Inferior parietal cortex (tissue), 1 donor: Measurements from ENCODE around the gene DBX1.

Experiments
- DNase-seq: peaks from one replicate; pipeline ENCODE4 v3.0.0-alpha.2; 2016; ENCODE audit errors: extremely low spot score

DBX1 gene

DNA sequence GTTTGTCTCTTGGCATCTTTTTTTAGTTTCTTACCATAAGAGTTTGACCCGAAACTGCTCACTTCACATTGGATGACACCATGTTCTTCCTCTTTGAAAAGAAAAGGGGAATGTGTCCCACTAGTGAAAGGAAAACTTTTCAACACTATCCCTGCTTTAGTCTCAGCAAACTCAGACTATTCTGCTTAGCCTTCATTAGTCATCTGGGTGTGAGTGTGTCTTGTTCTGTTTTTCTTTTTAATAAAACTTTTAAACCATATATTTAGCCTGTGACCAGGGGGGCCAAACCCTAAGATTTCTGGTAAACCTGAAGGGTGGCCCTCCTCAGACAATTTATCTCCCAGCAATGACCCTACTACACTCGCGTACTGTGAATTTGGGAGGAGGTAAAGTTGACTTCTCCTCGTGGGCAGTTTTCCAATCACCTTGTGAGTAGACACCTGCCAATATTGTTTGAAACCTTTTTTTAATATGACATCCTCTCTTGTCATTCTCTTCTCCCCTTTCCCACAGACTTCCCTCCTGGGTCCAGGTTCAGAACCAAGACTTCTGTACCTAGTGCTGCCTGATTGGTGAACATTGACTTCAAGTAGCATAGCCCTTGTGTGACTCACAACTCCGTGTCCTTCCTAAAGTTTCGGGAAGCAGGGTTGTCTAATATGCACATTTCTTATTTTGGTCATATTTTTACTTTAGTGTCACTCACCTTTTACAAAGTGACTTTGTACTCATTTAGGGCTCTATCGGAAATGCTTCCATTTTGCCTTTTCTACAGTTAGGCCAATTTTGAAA is 39.9 kb downstream of the DBX1 start:
- no peak for DNase-seq

DNA sequence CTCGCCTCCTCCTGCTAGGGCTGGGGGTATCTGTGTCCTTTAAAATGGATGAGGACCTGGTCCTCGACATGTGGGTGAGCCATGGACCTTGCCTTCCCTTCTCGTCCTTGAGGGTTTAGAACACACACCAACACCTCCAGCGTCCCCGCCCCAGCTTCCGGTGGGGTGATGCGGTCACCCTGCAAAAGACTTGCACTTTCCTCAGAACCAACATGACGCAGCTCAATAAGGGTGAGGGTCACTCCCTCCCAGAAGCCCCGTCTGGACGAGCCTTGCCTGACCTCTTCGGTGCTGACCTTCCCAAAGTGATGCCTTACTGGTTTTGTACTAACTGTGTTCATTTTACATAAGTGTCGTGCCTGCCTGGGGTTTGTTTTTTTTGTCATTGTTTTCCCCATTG is 41.0 kb downstream of the DBX1 start:
- no peak for DNase-seq

DNA sequence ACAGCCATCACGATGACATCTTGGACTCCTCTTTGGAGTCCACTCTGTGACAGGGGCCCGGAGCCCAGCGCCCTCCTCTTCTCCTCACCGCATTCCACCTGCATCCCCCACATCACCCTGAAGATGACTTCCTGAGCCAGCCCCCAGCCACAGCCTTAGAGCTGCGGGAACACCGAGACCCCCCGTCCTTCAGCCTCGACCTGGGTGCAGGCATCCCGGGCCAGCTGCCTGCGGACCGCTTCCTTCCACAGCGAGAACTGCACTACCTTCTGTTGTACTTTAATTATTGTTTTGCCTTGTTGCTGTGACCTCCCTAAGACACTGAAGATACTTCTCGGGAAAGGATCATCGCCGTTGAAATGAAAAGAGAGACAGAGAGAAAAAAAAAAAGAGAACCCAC is 42.1 kb downstream of the DBX1 start:
- no peak for DNase-seq

DNA sequence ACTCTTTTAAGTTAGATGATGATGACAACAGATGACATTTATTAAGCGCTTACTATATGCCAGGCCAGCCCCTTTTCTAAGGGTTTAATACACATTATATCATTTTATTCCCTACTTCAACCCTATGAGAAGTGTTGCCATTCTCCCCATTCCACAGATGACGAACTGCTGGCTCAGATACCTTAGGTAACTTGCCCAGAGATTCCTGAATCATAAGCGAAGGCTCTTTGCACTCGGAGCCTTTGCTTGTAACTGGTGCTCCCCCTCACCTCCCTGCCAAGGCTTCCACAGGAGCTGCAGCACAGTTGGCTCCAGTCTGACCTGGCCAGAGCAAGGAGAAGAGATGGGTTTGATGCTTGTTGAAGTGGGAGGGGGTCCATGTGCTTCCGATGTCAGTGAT is 43.0 kb downstream of the DBX1 start:
- DNase-seq, result no peak

DNA sequence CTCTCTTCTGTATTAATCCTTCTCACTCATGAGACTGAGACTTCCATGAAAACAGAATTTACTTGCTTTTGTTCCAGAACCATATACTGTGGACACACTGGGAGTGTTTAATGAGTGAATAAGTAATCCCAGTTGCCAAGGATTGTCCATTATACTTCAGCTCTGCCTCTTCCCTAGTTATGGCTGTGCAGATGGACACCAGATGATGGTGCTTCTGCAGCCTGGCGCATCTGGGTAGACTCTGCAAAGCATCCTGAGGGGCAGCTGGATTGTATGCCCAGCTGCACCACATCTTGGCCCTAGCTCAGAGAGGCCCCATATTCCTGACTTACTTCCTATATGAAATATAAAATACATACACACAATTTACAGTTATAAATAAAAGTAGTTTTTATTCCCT is 43.5 kb downstream of the DBX1 start:
- DNase-seq, result no peak

DNA sequence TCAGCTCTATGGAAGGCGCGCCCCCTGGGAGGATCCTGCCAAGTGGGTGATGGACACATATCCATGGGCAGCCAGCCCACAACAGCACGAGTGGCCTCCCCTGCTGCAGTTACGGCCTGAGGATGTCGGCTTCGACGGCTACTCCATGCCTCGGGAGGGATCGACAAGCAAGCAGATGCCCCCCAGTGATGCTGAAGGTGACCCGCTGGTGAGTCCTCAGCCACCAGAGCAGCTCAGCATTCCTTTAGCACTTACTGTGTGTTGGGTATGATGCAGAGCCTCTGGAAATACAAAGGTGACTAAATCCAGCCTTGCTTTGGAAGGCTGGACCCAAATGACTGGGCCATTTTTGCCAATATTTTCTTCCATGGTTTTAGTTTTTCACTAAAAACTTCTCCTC is 45.7 kb downstream of the DBX1 start:
- DNase-seq, result no peak

DNA sequence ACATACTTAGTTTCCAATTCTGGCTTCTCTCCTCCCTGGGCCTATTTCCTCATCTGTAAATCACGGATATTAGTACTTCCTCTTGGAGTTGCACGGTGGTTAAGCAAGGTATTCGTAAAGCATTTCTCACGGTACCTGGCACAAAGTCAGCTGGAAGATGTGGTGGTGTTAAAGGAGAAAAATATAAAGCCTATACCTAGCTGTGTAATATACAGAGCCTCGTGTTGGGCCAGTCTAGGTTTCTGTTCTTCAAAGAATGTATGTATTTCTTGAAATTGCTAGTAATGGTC is 47.2 kb downstream of the DBX1 start:
- no peak for DNase-seq

DNA sequence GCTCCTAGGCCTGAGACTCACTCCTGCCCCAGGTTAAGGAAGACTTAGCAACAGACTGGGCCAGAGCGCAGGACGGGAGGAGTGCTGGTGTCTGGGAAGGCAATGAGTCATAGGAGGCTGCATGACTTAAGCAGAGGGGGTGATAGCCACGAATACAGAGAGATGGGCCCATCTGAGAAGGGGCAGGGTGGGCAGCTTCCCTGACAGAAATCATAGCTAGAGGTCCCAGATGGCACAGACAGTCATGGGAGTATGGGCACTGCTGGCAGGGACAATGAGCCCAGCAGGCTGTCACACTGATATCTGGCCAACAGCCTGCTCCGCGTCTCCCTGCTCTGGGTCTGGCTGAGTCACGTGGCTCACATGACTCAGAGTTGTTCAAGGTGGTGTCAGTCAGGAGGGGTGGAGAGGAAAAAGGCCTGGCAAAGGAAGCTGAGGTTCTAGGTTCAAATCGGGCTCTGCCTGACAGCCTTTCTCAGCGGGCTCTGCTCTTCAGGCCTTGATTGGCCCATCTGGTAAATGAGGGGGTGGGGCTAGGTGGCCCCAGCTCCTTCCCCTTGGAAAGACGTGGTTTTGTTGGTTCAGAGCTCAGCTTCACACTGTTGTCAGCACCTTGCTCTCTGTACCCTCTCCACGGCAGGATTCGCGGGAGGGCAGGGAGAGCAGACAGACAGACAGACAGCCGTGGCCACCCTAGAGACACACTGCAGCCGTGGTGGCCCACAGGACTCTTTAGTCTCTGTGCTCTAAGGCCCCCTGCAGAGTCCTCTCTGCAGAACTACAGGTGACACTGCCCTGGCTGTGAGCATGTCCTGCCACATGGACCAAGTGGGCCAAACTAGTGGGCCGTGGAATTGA is 47.8 kb downstream of the DBX1 start:
- DNase-seq, result peak; percentile 69

DNA sequence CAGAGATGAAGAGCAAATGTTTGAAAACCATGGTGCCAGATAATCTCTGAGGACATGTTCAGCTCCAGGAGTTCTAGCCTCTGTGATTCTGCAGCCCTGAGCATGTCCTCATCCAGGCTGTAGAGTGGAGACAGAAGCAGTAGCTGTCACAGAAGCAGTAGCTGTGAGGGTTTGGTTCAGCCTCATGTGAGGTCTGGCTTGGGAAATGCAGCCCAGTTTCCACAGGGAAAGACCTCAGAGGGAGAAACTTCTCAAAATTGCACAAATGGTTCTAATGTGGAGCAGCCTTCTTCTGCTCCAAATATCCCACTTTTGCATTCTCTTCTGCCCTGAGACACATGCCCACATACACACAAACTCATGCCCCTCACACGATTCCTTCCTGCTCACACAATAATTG is 48.4 kb downstream of the DBX1 start:
- no peak for DNase-seq

DNA sequence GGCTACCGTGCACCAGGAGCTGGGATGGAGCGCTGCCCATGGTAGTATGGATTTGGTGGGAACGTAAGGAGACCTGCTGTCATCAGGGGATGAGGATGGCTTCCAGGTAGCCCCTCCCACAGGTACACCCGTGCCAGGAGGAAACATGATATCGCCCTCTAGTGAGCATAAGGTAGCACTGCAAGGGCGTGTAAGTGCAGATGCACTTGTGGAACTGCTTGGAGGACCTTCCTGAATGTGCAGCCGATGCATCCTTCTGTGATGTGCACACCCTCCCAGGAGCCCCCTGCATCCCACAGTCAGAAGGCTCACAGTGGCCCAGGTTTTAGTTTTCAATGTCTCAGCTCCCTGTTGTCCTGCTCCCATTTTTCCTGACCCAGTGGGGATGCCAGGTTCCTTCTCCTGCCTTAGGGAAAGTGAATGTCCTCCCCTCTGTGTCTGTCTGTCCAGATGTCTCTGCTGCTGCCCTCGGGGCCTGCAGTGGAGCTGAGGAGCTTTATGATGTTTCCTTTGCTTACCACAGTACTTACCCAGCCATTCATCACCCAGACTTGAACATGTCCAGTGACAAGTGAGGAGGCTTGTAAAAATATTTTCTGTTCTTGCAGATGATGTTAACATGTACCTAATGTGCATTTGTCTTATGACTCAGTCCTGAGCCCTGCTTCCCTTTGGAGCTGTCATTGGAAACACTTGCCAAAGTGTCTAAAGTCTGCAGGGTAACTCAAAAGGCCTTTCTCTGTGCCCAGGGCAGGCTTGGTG is 49.2 kb downstream of the DBX1 start:
- peak; percentile 60 for DNase-seq

DNA sequence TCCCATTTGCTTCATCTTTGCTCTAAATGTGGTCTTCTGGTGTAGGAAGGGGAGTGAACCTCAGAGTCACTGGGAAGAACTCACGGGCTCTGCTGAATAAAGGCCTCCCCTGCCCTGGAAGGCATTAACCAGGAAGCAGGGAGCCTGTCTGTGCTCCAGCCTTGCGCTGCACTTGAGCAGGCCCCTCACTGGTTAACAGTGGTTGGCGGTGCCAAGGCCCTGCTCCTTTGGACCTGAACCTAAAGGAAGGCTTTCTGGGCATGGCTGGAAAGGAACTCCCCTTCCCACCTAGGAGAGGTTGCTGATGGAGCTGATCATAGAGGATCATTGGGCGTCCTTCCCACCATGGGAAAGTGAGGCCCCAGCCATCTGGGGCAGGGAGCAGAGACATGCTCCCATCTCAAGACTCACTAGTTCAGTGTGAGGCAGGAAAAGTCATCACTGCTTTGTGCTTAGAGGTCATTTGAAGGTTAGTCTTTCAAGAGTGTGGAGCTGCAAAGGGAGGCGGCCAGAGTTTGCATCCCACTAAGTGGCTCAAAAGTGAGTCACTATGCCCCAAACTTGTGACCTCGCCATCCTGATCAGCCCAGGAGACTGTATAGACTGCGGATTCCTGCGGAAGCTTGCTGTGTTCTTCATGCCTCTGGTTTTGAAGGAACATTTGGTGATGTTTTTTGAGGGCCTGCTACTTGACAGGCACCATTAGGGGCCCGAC is 50.4 kb downstream of the DBX1 start:
- no peak for DNase-seq
